Measurements from ENCODE around the gene SHLD1.
A peak's percentile ranks its signal among the peaks of the same experiment; 100 is the strongest.

The SHLD1 gene

GRCh38 chr20:5848711-5849505, 98.7 kb downstream of the SHLD1 start:
- peak; percentile 54 for DNase-seq (ENCODE audit: low read depth)
- TF ChIP-seq CTCF (conservative IDR thresholded peaks at IDR 0.05; ENCODE audit: low read depth, low read length): no peak
- no peak overlapping the region for H3K4me3 ChIP-seq (ENCODE audit: low read depth, low read length)

GRCh38 chr20:5855939-5856338, 105.7 kb downstream of the SHLD1 start:
- H3K4me3 ChIP-seq (ENCODE audit: low read depth, low read length): no peak overlapping the region
- DNase-seq (ENCODE audit: low read depth): no peak
- no peak for TF ChIP-seq CTCF (conservative IDR thresholded peaks at IDR 0.05; ENCODE audit: low read depth, low read length)

- TF ChIP-seq CTCF (conservative IDR thresholded peaks at IDR 0.05; ENCODE audit: low read depth, low read length): no peak
- DNase-seq (ENCODE audit: low read depth): peak; percentile 51
- no peak overlapping the region for H3K4me3 ChIP-seq (ENCODE audit: low read depth, low read length)
Observed at GRCh38 chr20:5859608-5860007, 109.4 kb downstream of the SHLD1 start.

GRCh38 chr20:5862703-5863039, 112.5 kb downstream of the SHLD1 start:
- TF ChIP-seq CTCF (conservative IDR thresholded peaks at IDR 0.05; ENCODE audit: low read depth, low read length): no peak
- no peak overlapping the region for H3K4me3 ChIP-seq (ENCODE audit: low read depth, low read length)
- DNase-seq (ENCODE audit: low read depth): peak; percentile 35

DNA sequence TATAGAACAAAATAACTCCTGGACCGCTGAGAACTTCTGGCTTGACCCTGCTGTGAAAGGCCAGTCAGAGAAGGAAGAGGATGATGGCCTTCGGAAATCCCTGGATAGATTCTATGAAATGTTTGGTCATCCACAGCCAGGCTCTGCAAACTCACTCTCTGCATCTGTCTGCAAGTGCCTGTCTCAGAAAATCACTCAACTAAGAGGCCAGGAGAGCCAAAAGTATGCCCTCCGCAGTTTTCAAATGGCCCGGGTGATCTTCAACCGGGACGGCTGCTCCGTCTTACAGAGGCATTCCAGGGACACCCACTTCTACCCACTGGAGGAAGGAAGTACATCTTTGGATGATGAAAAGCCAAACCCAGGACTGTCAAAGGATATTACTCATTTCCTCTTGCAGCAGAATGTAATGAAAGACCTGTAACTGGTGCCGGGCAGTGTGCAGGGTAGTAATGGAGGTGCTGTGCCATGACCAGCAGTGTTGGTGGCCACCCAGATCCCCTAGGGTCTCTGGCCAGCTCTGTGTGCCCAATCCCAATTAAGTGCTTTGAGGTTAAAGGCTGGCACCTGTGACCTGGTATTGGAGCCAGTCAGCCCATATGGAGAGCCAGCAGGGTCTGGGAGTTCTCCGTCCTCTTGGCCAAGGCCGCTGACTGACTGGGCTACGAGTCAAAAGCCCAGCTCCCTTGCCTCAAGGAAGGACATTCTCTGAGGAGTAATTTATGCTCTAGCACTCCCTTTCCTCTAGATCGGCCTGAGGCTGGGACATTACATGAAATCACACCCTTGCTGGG, 113.0 kb downstream of the SHLD1 start:
- no peak overlapping the region for H3K4me3 ChIP-seq (ENCODE audit: low read depth, low read length)
- peak; percentile 88 for DNase-seq (ENCODE audit: low read depth)
- no peak for TF ChIP-seq CTCF (conservative IDR thresholded peaks at IDR 0.05; ENCODE audit: low read depth, low read length)

GRCh38 chr20:5864428-5864827, 114.2 kb downstream of the SHLD1 start:
- no peak overlapping the region for H3K4me3 ChIP-seq (ENCODE audit: low read depth, low read length)
- TF ChIP-seq CTCF (conservative IDR thresholded peaks at IDR 0.05; ENCODE audit: low read depth, low read length): no peak
- no peak for DNase-seq (ENCODE audit: low read depth)

Data from choroid plexus epithelial cell (primary cell).